ENCODE results near the gene NKTR.

Gene NKTR

DNA sequence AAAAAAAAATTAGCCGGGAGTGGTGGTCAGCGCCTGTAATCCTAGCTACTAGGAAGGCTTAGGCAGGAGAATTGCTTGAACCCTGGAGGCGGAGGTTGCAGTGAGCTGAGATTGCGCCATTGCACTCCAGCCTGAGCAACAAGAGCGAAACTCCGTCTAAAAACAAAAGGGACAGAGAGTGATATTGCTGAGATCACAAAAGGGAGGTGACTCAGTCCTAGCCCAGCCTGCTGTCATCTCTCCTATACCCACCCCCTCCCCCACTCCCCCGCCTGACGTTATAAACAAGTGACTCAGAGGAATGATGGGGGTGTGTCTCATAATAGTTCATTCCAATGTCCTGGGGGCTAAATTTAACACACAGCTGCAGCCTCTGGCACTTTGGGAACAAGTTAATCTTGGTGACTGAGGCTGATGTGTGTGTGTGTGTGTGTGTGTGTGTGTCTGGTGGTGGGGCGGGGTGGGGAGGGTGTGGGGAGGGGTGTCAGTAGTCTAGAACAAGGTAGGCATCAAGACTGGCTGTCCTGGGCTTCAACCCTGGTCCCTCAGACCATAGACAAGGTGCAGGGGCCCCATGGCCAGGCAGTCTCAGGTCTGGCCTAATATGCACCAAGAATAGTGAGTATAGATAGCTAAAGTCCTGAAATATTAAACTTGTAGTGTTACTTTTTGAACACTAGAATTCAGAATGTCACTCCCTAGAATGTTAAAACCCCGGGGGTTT lies 83.6 kb downstream of the NKTR start:
- no peak for DNase-seq

DNA sequence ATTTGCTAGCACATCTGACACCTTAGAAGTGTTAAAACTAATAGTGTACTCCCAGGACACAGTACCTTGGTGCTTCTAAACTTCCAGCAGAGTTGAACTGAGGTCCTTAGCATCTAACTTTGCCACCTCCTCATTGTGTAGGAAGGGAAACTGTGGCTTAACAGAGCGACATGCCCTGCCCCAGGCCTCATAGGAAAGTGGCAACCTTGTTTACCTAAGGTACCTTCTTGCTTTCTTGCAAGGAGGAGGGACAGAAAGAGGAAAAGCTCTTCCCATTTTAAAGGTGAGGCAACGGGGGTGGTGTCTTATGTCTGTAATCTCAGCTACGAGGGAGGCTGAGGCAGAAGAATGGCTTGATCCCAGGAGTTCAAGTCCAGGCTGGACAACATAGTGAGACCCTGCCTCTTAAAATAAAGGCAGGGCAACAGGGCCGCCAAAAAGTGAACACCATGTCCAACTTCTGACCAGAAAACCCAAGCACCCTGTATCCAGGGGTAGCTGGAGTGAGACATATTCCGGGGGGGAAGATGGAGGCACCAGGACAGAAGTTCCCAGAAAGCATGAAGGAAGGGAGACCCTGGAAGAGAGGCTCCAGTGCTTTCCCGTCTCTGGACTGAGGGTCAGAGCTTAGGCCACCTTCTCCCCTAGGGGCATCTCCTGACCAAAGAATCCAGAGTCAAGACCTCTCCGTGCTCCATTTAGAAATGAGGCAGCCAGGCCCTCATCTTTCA lies 84.3 kb downstream of the NKTR start:
- no peak for DNase-seq

DNA sequence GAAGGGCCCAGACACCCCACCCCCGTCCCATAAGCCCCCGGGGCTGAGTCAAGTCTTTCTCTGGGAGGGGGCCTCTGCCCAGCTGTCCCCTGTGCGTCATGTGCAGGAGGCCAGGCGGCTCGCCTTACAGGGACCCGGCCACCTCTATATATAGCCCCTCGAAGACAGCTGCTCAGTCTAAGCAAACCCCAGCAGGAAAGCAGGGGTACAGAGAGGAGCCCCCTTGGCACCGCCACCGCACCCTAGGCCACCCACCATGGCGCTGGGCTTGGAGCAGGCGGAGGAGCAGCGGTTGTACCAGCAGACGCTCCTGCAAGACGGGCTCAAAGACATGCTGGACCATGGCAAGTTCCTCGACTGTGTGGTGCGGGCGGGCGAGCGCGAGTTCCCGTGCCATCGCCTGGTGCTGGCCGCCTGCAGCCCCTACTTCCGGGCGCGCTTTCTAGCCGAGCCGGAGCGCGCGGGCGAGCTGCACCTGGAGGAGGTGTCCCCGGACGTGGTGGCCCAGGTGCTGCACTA lies 84.9 kb downstream of the NKTR start, which contains the start of gene KLHL40:
TSS of gene KLHL40 (plus strand) at position 175 of the 519 bp plus-strand sequence. CDS start at position 257, 82 bp downstream.
- no peak for DNase-seq

DNA sequence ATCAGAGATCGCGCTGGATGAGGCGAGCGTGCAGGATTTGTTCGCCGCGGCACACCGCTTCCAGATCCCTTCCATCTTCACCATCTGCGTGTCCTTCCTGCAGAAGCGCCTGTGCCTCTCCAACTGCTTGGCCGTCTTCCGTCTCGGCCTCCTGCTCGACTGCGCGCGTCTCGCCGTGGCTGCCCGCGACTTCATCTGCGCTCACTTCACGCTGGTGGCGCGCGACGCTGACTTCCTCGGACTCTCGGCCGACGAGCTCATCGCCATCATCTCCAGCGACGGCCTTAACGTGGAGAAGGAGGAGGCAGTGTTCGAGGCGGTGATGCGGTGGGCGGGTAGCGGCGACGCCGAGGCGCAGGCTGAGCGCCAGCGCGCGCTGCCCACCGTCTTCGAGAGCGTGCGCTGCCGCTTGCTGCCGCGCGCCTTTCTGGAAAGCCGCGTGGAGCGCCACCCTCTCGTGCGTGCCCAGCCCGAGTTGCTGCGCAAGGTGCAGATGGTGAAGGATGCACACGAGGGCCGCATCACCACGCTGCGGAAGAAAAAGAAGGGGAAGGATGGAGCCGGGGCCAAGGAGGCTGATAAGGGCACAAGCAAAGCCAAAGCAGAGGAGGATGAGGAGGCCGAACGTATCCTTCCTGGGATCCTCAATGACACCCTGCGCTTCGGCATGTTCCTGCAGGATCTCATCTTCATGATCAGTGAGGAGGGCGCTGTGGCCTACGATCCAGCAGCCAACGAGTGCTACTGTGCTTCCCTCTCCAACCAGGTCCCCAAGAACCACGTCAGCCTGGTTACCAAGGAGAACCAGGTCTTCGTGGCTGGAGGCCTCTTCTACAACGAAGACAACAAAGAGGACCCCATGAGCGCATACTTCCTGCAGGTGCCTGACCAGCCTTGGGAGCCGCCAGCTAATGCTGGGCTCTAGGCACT lies 85.7 kb downstream of the NKTR start:
- DNase-seq = no peak

DNA sequence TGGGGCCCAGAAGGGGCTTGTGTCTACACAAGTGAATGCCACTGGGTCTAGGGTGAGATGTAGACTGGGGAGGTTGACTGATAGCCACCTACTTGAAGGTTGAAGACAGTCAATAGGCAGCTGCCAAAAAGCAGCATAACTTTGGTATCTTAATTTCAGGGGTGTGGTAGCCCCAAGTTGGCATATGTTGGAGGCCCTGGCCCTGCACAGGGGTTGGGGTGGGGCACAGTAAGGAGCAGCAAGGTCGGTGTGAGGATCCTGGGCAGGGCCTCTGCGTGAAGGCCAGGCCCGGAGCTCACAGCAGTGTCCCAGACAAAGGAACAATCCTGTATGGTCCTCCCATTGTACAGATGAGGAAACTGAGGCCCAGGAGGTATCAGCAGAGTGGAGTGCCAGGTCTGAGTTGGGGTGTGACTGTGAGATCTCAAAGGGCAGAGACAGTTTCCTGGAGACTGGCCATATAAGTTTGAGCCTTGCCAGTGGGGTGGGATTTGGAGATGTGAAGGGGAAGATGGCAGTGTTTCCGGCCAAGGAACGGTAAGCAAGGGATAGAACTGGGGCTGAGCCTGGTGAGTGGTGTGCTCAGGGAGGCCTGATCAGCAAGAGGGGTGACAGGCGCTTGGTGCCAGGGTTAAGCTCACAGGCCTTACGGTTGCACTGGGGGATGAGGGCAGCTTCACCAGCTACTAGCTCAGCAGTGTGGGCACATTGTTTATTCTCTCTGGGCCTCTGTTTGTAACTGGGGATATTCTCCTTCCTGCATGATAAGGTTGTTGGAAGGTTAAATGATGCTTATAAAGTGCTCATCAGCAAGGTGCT lies 86.6 kb downstream of the NKTR start:
- no peak for DNase-seq

DNA sequence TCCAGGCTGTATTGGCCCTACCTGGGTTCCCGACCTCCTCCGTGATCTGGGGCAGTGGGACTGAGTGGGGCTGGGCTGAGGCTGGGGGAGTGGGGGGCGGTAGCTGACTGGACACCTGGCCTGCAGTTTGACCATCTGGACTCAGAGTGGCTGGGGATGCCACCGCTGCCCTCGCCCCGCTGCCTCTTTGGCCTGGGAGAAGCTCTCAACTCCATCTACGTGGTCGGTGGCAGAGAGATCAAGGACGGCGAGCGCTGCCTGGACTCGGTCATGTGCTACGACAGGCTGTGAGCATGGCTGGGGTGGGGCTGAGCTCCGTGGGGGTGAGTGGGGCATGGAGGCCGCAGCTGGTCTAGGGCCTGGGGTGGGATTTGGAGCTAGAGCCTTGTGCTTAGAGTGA lies 87.5 kb downstream of the NKTR start:
- DNase-seq = no peak

DNA sequence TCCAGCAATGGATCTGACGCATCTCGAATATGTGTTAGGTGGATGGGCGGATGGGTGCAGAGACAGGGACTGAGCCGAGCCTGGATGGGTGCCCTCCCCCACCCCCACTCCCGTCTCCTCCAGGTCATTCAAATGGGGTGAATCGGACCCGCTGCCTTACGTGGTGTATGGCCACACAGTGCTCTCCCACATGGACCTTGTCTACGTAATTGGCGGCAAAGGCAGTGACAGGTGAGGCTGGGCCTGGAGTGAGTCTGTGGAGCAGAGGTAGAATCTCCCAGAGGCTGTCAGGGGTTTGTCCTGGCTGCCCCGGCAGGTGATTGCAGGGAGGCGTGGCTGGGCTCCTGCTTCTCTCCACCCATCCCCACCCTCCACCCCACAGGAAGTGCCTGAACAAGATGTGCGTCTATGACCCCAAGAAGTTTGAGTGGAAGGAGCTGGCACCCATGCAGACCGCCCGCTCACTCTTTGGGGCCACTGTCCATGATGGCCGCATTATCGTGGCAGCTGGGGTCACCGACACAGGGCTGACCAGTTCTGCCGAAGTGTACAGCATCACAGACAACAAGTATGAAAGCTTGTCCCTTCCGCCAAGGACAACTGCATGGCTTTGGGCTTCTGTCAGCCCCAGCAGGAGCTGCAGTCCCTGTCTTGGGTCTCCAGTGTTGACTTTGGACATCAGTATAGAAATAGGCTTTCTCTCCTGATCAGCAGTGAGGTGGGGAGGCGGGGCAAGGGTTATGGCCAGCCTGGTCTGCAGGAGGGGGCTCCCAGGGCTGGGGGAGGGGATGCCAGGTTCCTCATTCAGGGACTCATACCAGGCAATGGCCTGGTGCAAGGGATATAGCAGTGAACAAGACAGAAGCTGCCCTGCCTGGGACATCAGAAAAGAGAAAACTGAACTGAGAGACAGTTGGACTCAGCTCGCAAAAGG lies 88.3 kb downstream of the NKTR start:
- DNase-seq = no peak

DNA sequence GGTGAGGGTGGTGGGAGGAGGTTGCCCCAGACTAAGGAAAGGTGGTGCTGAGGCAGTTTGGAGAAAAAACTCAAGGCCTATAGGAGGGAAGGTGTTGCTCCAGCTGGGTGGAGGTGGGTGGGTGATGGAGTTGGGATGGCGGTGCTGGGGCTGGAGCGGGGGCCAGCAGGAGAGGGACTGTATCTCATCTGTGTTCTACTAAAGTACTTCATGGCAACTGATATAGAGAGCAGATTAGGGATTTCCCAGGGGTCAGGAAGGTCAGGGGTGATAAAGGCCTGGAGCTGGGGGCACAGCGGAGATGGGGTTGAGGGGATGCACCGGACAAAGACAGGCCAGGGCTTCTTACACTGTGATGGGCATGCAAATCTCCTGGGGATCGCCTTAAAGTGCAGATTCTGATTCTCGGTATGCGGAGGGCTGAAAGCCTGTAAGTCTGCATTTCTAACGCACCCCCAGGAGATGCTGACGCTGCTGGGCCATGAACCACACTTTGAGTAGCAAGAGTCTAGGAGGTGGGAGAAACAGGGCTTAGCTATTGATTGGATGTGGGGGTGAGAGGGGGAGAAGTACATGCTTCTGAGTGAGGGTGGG lies 89.0 kb downstream of the NKTR start:
- DNase-seq = no peak

DNA sequence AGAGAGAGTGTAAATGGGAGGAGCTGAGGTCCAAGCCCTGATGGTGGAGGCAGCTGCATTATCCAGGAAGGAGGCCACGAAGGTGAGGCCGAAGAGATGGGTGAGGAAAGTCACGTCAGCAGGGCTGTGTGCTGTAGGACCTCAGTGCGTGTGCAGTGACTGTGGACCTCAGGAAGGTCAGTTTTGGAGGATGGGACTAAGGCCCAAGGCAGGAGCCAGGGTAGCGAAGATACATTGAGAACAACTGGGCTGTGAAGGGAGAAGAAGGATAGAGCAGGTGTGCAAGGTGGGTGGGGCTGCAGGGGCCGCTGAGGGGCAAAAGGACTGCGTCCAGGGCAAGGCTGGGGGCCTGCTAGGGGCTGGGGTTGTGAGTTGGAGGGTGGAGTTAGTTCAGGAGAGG lies 89.7 kb downstream of the NKTR start:
- no peak for DNase-seq

DNA sequence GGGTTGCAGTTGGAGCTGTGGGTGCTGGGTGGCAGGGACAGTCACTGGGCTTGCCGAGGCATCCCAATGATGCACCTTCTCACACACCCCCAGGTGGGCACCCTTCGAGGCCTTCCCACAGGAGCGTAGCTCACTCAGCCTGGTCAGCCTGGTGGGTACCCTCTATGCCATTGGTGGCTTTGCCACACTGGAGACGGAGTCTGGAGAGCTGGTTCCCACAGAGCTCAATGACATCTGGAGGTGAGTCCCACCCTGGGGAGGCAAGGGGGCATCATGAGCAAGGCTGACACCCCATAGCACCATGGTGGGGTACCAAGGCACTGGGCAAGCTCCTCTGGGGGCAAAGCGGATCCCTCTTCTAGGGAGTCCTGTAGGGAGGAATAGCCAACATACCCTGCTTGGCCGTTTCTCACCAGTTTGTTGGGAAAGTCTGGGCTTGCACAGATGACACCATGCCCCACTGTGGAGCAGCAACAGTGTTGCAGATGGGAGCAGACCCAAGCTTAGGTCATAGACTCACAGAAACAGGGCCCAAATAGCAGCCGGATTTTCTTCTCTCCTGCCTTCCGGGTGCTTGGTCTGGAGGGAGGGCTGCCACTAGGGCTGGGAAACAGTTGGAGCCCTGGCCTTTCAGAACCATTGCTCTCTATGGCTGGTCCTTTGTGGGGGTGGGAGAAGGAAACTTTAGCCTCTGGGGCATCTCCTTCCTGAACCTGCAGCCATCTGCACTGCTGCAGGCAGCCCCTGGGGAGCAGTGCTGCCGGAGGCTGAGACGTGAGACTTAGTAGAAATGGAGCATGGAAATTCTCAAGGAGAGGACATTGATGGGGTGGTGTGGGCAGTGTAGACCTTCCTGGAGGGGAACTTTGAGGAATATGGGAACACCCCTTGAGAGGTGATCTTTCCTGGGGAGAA lies 90.5 kb downstream of the NKTR start:
- DNase-seq = no peak

DNA sequence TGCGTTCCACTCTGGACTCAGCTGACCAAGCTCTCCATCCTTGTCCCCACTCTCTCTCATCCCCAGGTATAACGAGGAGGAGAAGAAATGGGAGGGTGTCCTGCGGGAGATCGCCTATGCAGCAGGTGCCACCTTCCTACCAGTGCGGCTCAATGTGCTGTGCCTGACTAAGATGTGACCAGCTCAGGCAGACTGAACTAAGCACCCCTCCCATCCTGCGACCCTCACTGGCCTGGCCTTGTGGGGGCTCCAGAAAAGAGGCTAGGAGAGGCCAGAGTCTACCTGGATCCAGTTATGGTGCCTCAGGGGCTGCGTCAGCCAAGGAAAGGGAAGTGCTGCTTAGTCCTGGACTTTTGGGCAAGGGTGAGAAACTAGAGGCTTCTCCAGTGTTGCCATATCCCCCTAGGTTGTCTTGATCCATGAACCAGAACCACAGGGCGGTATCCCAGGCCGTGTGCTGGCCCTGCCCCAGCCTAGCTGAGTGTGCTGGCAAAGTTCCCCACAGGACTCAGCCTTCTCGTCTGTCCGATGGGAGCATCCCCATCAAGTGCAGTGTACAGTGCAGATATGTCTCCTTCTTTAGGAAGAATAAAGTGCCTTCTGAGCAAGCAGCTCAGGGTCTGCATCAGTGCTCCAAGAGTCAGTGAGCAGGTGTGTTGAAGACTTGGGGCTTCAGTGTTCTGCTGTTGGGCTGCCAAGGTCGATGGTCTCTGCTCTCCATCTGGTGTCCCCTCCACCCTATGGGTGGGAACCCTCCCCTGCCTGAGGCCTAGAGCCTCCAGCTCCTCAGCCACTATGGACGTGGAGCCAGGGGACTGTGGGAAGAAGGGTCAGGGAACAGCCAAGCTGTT lies 91.6 kb downstream of the NKTR start:
- DNase-seq = no peak

DNA sequence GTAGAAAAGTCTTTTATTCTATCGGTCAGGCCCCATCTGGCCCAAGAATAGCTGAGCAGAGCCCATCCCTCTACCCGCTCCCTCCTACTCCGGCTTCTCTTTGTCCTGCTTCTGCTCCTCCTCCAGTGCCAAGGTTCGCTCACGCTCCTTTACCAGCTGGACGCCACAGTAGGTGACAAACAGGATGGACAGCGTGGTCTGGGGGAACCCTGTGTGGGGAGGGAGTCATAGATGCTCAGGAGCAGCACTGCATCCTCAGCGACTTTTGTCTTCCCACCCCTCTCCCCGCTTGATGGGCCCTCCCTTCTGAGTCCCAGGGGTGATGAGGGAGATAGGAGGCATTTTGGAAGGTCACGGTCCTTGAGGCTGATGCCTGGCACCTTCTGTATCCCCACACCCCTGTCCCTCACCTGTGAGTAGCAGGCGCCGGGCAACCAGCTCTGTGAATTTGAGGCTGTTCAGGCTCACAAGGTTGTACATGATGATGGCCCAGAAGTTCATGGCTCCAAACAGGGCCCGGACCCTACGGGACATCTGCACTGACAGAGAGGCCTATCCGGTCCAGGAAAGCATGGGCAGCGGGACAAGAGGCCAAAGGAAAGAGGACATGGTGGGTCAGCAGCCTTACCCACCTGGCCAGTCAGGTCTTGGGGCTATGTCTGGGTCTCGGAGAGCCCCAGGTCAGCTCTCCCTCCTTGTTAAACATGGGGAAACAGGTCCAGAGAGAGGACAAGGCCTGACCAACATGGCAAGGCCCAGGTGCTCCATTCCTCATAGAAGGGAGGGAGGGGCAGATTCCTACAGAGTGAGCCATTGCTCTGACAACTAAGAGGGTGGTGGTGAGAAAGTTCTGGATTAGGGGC lies 92.4 kb downstream of the NKTR start:
- no peak for DNase-seq

DNA sequence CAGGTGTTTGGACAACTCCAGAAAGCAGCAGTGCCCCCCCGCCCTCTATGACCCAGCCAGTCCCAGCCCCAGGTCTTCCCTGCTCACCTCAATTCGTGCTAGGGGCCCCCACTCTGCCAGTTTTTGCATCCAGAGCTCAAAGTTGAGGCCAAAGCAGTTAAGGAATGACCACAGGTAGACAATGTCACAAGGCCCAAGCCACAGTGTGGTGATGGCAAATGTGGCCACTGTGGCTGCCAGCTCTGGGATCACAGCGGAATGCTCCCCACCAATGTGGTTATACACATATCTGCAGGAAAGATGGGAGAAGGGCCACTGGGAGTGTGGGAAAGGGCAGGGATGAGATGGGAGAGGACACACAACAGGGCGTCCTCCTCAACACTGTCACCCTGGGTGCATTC lies 93.0 kb downstream of the NKTR start:
- DNase-seq = no peak

DNA sequence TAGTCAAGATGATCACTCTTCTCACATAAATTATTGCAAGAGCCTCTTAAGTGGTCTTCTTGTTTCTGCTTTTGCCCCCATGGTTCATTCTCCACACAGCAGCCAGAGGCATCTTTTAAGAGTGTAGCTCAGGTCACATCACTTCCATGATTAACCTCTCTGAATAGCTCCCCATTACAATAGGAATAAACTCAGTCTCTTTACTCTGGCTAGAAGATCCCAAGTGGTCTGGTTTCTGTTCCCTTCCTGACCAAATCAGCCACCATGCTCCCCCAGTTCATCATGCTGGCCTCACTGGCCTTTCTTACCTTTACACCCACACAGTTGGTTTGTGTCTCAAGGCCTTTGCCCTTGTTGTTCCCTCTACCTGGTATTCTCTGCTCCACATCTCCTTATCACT lies 93.9 kb downstream of the NKTR start:
- no peak for DNase-seq

DNA sequence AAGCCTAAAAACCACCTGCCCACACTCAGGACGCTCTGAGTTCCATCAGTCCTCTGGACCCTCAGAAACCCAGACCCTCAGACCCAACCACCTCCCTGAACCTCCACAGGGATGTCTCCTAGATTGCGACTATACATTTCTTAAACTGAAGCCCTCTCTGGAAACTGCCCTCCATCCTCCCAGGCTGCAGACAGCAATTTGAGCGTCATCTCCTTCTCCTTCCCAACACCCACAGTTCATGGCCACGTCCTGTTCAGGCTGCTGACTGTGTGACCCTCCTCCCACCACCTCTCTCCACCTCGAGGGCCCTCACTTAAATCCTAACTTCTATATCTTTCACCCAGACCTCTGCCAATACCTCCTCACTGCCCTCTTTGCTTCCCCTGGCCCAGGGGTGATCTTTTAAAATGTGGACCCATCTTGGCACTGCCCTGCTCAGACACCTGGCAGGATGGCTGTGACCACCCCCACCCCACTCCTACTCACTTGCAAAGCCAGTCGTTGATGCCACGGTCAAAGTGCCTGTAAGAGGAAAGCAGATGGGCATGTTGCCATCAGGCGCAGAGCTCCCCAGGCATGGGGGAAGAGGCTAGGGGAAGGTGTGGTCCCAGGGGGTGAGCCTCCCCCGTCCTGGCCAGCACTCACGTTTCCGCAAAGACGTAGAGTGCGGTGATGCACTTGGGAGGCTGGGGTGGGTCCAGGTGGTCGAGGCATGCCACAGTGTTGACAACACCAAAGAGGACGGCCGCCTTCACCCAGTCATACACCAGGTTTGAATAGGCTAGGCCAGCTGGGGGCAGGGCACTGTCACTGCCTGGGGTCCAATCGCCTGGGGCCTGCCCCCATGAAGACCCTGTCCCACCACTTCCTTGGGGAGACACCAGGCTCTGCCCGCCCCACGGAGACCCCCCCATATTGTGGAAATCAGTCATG lies 96.1 kb downstream of the NKTR start:
- no peak for DNase-seq

DNA sequence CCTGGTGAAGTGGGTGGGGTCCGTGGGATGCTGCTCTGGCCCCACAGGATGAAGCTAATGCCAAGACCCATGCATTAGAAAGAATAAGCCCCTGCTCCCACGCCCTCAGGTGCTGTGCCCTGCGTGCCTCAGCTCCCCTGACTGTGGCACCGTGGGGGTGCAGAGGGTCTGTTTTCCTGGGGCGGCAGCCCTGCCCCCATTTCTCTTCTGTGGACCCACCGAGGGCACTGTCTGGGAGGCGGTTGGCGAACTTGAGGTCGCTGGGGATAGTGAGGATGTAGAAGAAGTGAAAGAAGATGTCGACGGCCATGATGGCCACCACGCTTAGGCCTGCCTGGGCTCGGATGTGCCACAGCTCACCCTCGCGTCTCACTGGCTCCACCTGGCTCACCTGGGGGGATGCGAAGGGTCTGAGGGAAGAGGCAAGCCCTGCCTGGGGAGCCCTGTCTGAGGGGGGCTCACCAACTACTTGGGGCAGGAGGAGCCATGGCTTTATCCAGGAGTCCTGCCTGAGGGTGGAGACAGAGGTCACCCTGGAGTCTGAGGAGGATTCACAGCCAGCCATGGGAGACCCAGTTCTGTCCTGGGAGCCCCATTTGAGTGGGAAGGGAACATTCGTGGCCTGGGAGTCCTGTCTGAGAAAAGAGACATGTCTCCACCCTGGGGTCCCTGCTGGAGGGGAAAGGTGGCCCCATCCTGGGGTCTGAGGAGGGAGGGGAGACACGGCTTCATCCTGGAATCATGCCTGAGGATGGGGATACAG lies 97.0 kb downstream of the NKTR start:
- no peak for DNase-seq
